KMS-11 (cell line): ENCODE data around the gene SUZ12.
"Not testable (repeated sequence)": the region's sequence is repeated elsewhere in the genome, so short reads cannot be mapped to it uniquely, and the experiment has no call there.

Experiments used
- H2AFZ ChIP-seq: fragments of 200-600 bp; sonication (generic); 2 replicates; pipeline ENCODE4 v1.6.1; 2016; ENCODE audit warnings: antibody characterized with exemption, mixed run types, low read depth
- H3K27ac ChIP-seq: fragments of 200-600 bp; sonication (generic); 2 replicates; pipeline ENCODE4 v1.6.1; 2016; ENCODE audit warnings: mild to moderate bottlenecking, mixed run types
- H3K27me3 ChIP-seq: fragments of 200-600 bp; sonication (generic); 2 replicates; pipeline ENCODE4 v1.6.1; 2017; ENCODE audit warnings: mild to moderate bottlenecking, low read depth, mixed run types, moderate library complexity; ENCODE audit not compliant: insufficient read depth
- H3K36me3 ChIP-seq: fragments of 200-600 bp; sonication (generic); 2 replicates; pipeline ENCODE4 v1.6.1; 2017; ENCODE audit warnings: mild to moderate bottlenecking, mixed run types; ENCODE audit not compliant: insufficient read depth
- H3K4me1 ChIP-seq: fragments of 200-600 bp; sonication (generic); 2 replicates; pipeline ENCODE4 v1.6.1; 2016; ENCODE audit warnings: mild to moderate bottlenecking, low read depth, mixed run types; ENCODE audit not compliant: poor library complexity, severe bottlenecking
- H3K4me2 ChIP-seq: fragments of 200-600 bp; sonication (generic); 2 replicates; pipeline ENCODE4 v1.7.0; 2016; ENCODE audit warnings: mild to moderate bottlenecking, mixed run types
- H3K4me3 ChIP-seq: fragments of 200-600 bp; sonication (generic); IDR thresholded peaks from 2 replicates; pipeline ENCODE4 v1.6.1; 2017; ENCODE audit warnings: low read depth, low read length, mixed read lengths; ENCODE audit not compliant: insufficient read depth
- H3K79me2 ChIP-seq: fragments of 200-600 bp; sonication (generic); 2 replicates; pipeline ENCODE4 v1.6.1; 2016; ENCODE audit warnings: low read depth, mixed run types; ENCODE audit not compliant: insufficient read depth
- H3K9ac ChIP-seq: fragments of 200-600 bp; sonication (generic); 2 replicates; pipeline ENCODE4 v1.6.1; 2016; ENCODE audit warnings: mild to moderate bottlenecking, mixed run types
- H4K20me1 ChIP-seq: fragments of 200-600 bp; sonication (generic); 2 replicates; pipeline ENCODE4 v1.6.1; 2016; ENCODE audit warnings: mild to moderate bottlenecking, mixed run types; ENCODE audit not compliant: insufficient read depth
- CTCF ChIP-seq: fragments of 200-600 bp; sonication (generic); conservative IDR thresholded peaks from 2 replicates; pipeline ENCODE4 v1.6.1; 2017; ENCODE audit warnings: low read depth, mild to moderate bottlenecking, antibody characterized with exemption, low read length, moderate library complexity, mixed read lengths

The SUZ12 gene

GRCh38 chr17:31926100-31926729 lies 10.6 kb upstream of the SUZ12 start:
- no peak overlapping the region for H3K4me2 ChIP-seq
- H3K4me1 ChIP-seq: no peaks in the 10 kb centered on the region
- no peak overlapping the region for H3K9ac ChIP-seq
- no peaks in the 10 kb centered on the region for H3K36me3 ChIP-seq
- H4K20me1 ChIP-seq: no peaks in the 10 kb centered on the region
- TF ChIP-seq CTCF: no peak
- H2AFZ ChIP-seq: no peak overlapping the region
- no peaks in the 10 kb centered on the region for H3K79me2 ChIP-seq
- no peak overlapping the region for H3K27ac ChIP-seq
- no peak overlapping the region for H3K4me3 ChIP-seq
- no peaks in the 10 kb centered on the region for H3K27me3 ChIP-seq

GRCh38 chr17:31931756-31932155 lies 5.1 kb upstream of the SUZ12 start:
- Histone ChIP-seq H3K9ac (no peak overlapping the region), H2AFZ (no peak overlapping the region), H3K79me2 (no peaks in the 10 kb centered on the region), H3K4me1 (peaks cover 6% of the 10 kb centered on the region), H3K4me3 (no peak overlapping the region), H3K27me3 (no peaks in the 10 kb centered on the region), H4K20me1 (no peaks in the 10 kb centered on the region), H3K27ac (no peak overlapping the region), H3K36me3 (no peaks in the 10 kb centered on the region), H3K4me2 (no peak overlapping the region)
- no peak for TF ChIP-seq CTCF

GRCh38 chr17:31935512-31935911 lies 1.3 kb upstream of the SUZ12 start:
- Histone ChIP-seq H3K4me1 (peaks cover 18% of the 10 kb centered on the region), H4K20me1 (peaks cover 10% of the 10 kb centered on the region), H3K27me3 (no peaks in the 10 kb centered on the region), H3K4me2 (peak overlapping the region; percentile 54), H3K4me3 (no peak overlapping the region), H3K79me2 (peaks cover 33% of the 10 kb centered on the region), H2AFZ (peak overlapping the region; percentile 88; the same call in 1 of the 2 replicates), H3K27ac (no peak overlapping the region; the same call in 1 of the 2 replicates), H3K9ac (no peak overlapping the region), H3K36me3 (peaks cover 2% of the 10 kb centered on the region)
- TF ChIP-seq CTCF: no peak

GRCh38 chr17:31937926-31938641 lies 1.3 kb downstream of the SUZ12 start:
- Histone ChIP-seq H3K9ac (peak overlapping the region; percentile 37; the same call in 1 of the 2 replicates), H4K20me1 (peaks cover 10% of the 10 kb centered on the region), H3K4me2 (peak overlapping the region; percentile 71), H3K79me2 (peaks cover 59% of the 10 kb centered on the region), H3K4me1 (peaks cover 18% of the 10 kb centered on the region)
- not testable (repeated sequence) for H2AFZ ChIP-seq, H3K27me3 ChIP-seq, H3K27ac ChIP-seq, H3K36me3 ChIP-seq, H3K4me3 ChIP-seq

GRCh38 chr17:31941916-31942315 lies 5.1 kb downstream of the SUZ12 start:
- not testable (repeated sequence) for H3K4me3 ChIP-seq, H3K27ac ChIP-seq, H3K4me2 ChIP-seq, H3K27me3 ChIP-seq, H3K9ac ChIP-seq, H2AFZ ChIP-seq
- Histone ChIP-seq H4K20me1 (peaks cover 10% of the 10 kb centered on the region), H3K79me2 (peaks cover 93% of the 10 kb centered on the region), H3K4me1 (peaks cover 13% of the 10 kb centered on the region), H3K36me3 (peaks cover 14% of the 10 kb centered on the region)

- not testable (repeated sequence) for H3K4me3 ChIP-seq
These were observed 5.6 kb downstream of the SUZ12 start for GRCh38 chr17:31942396-31942795.

GRCh38 chr17:31951953-31952352 lies 15.1 kb downstream of the SUZ12 start:
- not testable (repeated sequence) for H2AFZ ChIP-seq, H3K4me2 ChIP-seq, H3K9ac ChIP-seq, H3K4me1 ChIP-seq, H3K36me3 ChIP-seq, H3K79me2 ChIP-seq, H3K27me3 ChIP-seq, H4K20me1 ChIP-seq, H3K4me3 ChIP-seq, H3K27ac ChIP-seq

More at GRCh38 chr17:31942396-31942795, 5.6 kb downstream of the SUZ12 start:
- Histone ChIP-seq H3K36me3 (peaks cover 14% of the 10 kb centered on the region), H3K4me1 (peaks cover 13% of the 10 kb centered on the region), H4K20me1 (peaks cover 10% of the 10 kb centered on the region), H3K79me2 (peaks cover 88% of the 10 kb centered on the region)
- not testable (repeated sequence) for H3K9ac ChIP-seq, H3K27ac ChIP-seq, H2AFZ ChIP-seq, H3K4me2 ChIP-seq, H3K27me3 ChIP-seq

- H4K20me1 ChIP-seq, H3K9ac ChIP-seq, H3K4me1 ChIP-seq, H2AFZ ChIP-seq, H3K27me3 ChIP-seq, H3K4me2 ChIP-seq, H3K27ac ChIP-seq, H3K4me3 ChIP-seq: not testable (repeated sequence)
- Histone ChIP-seq H3K79me2 (peaks cover 25% of the 10 kb centered on the region; the same call in 1 of the 2 replicates), H3K36me3 (peaks cover 17% of the 10 kb centered on the region; the same call in 1 of the 2 replicates)
These were observed 27.3 kb downstream of the SUZ12 start for GRCh38 chr17:31964131-31964530.
